Immature natural killer cell (primary cell): ENCODE data around the gene MFSD12. TPM values are rescaled to one million over a fixed set of nuclear protein-coding genes. Genes with fewer than 3 reads are reported as not detected.

Source experiments
- polyA plus RNA-seq, 3 donors: library from polyadenylated mRNA; unstranded; fragments of 300-500 nt; fragmentation: Illumina TruSeq; gene quantifications; one replicate each; pipeline ENCODE4 v1.2.3, GENCODE V29; 2021

The MFSD12 gene
- polyA plus RNA-seq, 3 donors from 2014 or later = 17.1 to 26.9 (median 25.6) TPM

Other genes with a start within 250 kb of the MFSD12 start
- gene NFIC, start 191.0 kb downstream of the MFSD12 start, polyA plus RNA-seq = 10 to 100 TPM in 1 of 3 donors, 1 to 10 TPM in 1, not detected in 1; 2.8 to 13.3 TPM
- gene SMIM24, start 77.1 kb downstream of the MFSD12 start, polyA plus RNA-seq = 1 to 10 TPM in 2 of 3 donors, not detected in 1; 1.5 to 2.1 TPM
- not detected for gene SMIM44, start 74.1 kb downstream of the MFSD12 start, polyA plus RNA-seq
- 10 to 100 TPM in 1 of 3 donors, 1 to 10 TPM in 2; 6.8 to 18.4 (median 9.1) TPM for gene DOHH, start 56.9 kb downstream of the MFSD12 start, polyA plus RNA-seq
- gene FZR1, start 51.3 kb downstream of the MFSD12 start, polyA plus RNA-seq = 10 to 100 TPM in 1 of 3 donors, 1 to 10 TPM in 2; 6.8 to 14.2 (median 9.7) TPM
- gene TEKTIP1, start 18.4 kb downstream of the MFSD12 start, polyA plus RNA-seq = not detected
- gene HMG20B, start 15.4 kb upstream of the MFSD12 start, polyA plus RNA-seq = 10 to 100 TPM; 42.9 to 74.8 (median 60.1) TPM
- gene GIPC3, start 27.9 kb upstream of the MFSD12 start, polyA plus RNA-seq = under 1 TPM in 2 of 3 donors, not detected in 1; 0.04 to 0.95 TPM
- gene TBXA2R, start 49.3 kb upstream of the MFSD12 start, polyA plus RNA-seq = 1 to 10 TPM; 3.1 to 9.5 (median 3.1) TPM
- gene CACTIN, start 69.2 kb upstream of the MFSD12 start, polyA plus RNA-seq = 10 to 100 TPM in 1 of 3 donors, 1 to 10 TPM in 2; 1.4 to 18.0 (median 5.6) TPM
- gene PIP5K1C, start 142.9 kb upstream of the MFSD12 start, polyA plus RNA-seq = 10 to 100 TPM in 1 of 3 donors, 1 to 10 TPM in 1, not detected in 1; 4.3 to 25.7 TPM
- gene TJP3, start 150.8 kb upstream of the MFSD12 start, polyA plus RNA-seq = under 1 TPM in 1 of 3 donors, not detected in 2; 0.34 TPM
- gene APBA3, start 204.1 kb upstream of the MFSD12 start, polyA plus RNA-seq = 10 to 100 TPM; 24.2 to 32.4 (median 31.2) TPM
- 100 to 1,000 TPM; 116 to 167 (median 122) TPM for gene MRPL54, start 205.1 kb upstream of the MFSD12 start, polyA plus RNA-seq
- not detected for gene RAX2, start 214.6 kb upstream of the MFSD12 start, polyA plus RNA-seq
- gene MATK, start 228.8 kb upstream of the MFSD12 start, polyA plus RNA-seq = 100 to 1,000 TPM; 326 to 436 (median 418) TPM